Activated CD8-positive, alpha-beta T cell treated with anti-CD3 and anti-CD28 coated beads for 36 hours (primary cell): Measurements from ENCODE around the gene ANAPC2. TPM values are rescaled to one million over a fixed set of nuclear protein-coding genes. Genes with fewer than 3 reads are reported as not detected.
A peak's percentile ranks its signal among the peaks of the same experiment; 100 is the strongest.

ENCODE experiments used
- ATAC-seq: fragments of 200-7000 bp; cut with Tn5 transposase; one replicate; pipeline ENCODE4 v1.10.0; 2021; ENCODE audit warnings: mild to moderate bottlenecking, moderate library complexity
- CTCF ChIA-PET: fragments of 350-600 bp; sonication (Branson Sonifier 250); formaldehyde crosslinking; loops from one replicate; lab custom pipeline; 2021; ENCODE audit warnings: antibody characterized with exemption; lab: Charles Lee
- POLR2A ChIA-PET: fragments of 350-600 bp; sonication (Branson Sonifier 250); formaldehyde crosslinking; loops from one replicate; lab custom pipeline; 2021; ENCODE audit warnings: antibody characterized with exemption; lab: Charles Lee
- DNase-seq: peaks from one replicate; pipeline ENCODE4 v3.0.0-alpha.2; 2020
- H3K27ac Mint-ChIP-seq: one replicate; pipeline ENCODE4 v1.8.0; 2021; ENCODE audit warnings: mild to moderate bottlenecking, mixed read lengths
- H3K27me3 Mint-ChIP-seq: one replicate; pipeline ENCODE4 v1.8.0; 2021; ENCODE audit warnings: mixed read lengths
- H3K36me3 Mint-ChIP-seq: one replicate; pipeline ENCODE4 v1.8.0; 2021; ENCODE audit warnings: low read depth, mixed read lengths
- H3K4me1 Mint-ChIP-seq: one replicate; pipeline ENCODE4 v1.8.0; 2021; ENCODE audit warnings: low read depth, mixed read lengths
- H3K4me3 Mint-ChIP-seq: one replicate; pipeline ENCODE4 v1.8.0; 2021; ENCODE audit warnings: mild to moderate bottlenecking, moderate library complexity, mixed read lengths
- H3K9me3 Mint-ChIP-seq: one replicate; pipeline ENCODE4 v1.8.0; 2021; ENCODE audit warnings: mixed read lengths
- intact Hi-C: fragments of 100-400 bp; cut with micrococcal nuclease; formaldehyde crosslinking; loops from one replicate; pipeline ENCODE4 v1.10.0; 2022
- total RNA-seq, 2 experiments: library from RNA; stranded (reverse); gene quantifications; one replicate each; pipeline ENCODE4 v1.2.3, GENCODE V29; 2021
- TF ChIP-seq, protein P1 (sequence below): fragments of 200-600 bp; IDR thresholded peaks from one replicate; pipeline ENCODE4 v1.8.0; 2022; ENCODE audit warnings: antibody characterized with exemption, mild to moderate bottlenecking

Gene ANAPC2
- total RNA-seq, 2 experiments from 2014 or later, result 38.6 to 39.6 TPM

GRCh38 chr9:137228968-137229896 lies 40.9 kb upstream of the ANAPC2 start:
- TF ChIP-seq, protein P1, sequence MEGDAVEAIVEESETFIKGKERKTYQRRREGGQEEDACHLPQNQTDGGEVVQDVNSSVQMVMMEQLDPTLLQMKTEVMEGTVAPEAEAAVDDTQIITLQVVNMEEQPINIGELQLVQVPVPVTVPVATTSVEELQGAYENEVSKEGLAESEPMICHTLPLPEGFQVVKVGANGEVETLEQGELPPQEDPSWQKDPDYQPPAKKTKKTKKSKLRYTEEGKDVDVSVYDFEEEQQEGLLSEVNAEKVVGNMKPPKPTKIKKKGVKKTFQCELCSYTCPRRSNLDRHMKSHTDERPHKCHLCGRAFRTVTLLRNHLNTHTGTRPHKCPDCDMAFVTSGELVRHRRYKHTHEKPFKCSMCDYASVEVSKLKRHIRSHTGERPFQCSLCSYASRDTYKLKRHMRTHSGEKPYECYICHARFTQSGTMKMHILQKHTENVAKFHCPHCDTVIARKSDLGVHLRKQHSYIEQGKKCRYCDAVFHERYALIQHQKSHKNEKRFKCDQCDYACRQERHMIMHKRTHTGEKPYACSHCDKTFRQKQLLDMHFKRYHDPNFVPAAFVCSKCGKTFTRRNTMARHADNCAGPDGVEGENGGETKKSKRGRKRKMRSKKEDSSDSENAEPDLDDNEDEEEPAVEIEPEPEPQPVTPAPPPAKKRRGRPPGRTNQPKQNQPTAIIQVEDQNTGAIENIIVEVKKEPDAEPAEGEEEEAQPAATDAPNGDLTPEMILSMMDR, result no peak
- no peak for DNase-seq
- Mint-ChIP-seq H3K4me1 (peaks cover 4% of the 10 kb centered on the region), H3K27me3 (peaks cover 3% of the 10 kb centered on the region), H3K4me3 (no peak overlapping the region), H3K27ac (no peak overlapping the region), H3K9me3 (no peaks in the 10 kb centered on the region), H3K36me3 (no peaks in the 10 kb centered on the region)
- no peak for ATAC-seq
- ChIA-PET POLR2A (interaction anchor here (1.2 to 2.3 kb wide), 2 partner anchors 9 to 11 kb away, joined by 3 to 8 read pairs; partner anchors contain the start of gene TUBB4B), CTCF (interaction anchor here (1.1 to 2.4 kb wide), 4 partner anchors 11 to 183 kb away, joined by 3 to 11 read pairs (median 4); partner anchors contain the start of genes NPDC1 and TUBB4B)
- intact Hi-C loops, result loop anchor here (5.0 kb wide), 1 partner anchor 107 kb away; no protein-coding TSS in a partner anchor

DNA sequence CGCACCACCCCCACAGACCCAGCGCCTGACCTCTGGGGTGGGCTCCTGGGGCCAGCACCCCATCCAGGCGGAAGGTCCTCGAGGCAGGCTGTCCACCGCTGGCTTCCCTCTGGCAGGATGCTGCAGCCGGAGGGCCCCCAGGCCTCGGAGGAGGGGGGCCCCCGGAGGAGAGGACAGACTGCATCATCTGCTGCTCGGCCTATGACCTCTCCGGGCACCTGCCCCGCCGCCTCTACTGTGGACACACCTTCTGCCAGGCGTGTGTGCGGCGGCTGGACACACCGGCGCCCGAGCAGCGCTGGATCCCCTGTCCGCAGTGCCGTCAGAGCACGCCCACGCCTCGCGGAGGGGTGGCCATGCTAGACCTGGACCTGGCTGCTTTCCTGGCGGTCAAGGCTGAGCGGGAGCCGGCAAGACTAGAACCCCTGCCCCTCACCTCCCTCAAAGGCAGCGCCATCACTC lies 40.2 kb upstream of the ANAPC2 start:
- ATAC-seq (no peak), DNase-seq (no peak)
- Mint-ChIP-seq H3K4me1 (peaks cover 7% of the 10 kb centered on the region), H3K4me3 (no peak overlapping the region), H3K36me3 (no peaks in the 10 kb centered on the region), H3K27ac (no peak overlapping the region), H3K27me3 (peaks cover 3% of the 10 kb centered on the region), H3K9me3 (no peaks in the 10 kb centered on the region)
- TF ChIP-seq, protein P1, result no peak
- intact Hi-C loops, result loop anchor here (5.0 kb wide), 1 partner anchor 106 kb away; no protein-coding TSS in a partner anchor
- POLR2A ChIA-PET, result interaction anchor here (1.2 kb wide), 1 partner anchor 10 kb away, joined by 3 read pairs; no protein-coding TSS in a partner anchor
- CTCF ChIA-PET, result interaction anchor here (0.8 to 8.9 kb wide), 5 partner anchors 8 to 133 kb away, joined by 3 to 58 read pairs (median 11); partner anchors contain the start of gene TUBB4B

DNA sequence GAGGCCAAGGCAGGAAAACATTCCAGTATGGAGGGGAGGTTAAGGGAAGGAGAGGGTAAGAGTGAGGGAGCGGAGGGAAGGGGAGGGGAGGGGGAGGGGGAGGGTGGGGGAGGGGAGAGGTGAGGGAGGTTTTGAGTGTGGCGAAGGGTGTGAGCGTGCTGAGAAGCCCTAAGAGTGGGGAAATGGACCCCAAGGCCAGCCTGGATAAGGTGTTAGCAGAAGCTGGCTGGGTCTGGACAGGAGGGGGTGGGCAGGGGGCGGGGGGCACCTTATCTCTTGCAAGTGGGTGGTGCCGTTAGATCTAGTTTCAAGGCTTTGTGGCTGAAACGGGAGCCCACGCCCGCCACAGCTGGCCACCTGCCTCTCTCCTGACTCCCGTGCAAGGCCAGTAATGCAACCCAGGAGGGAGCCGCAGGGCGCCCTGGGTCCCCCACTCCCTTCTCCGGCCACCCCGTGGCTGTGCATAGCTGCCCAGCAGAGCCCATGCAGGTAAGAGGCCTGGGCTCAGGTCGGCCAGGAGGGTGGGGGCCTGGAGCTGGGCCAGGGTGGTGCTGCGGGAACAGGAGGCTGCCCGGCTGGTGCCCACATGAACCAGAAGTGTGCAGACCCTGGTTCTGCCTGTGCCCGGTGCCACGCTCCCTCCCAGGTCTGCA lies 39.6 kb upstream of the ANAPC2 start:
- intact Hi-C loops, result loop anchor here (5.0 kb wide), 1 partner anchor 106 kb away; no protein-coding TSS in a partner anchor
- ATAC-seq (no peak), DNase-seq (no peak)
- POLR2A ChIA-PET, result interaction anchor here (1.2 to 1.9 kb wide), 2 partner anchors 11 to 113 kb away, joined by 3 to 4 read pairs; no protein-coding TSS in a partner anchor
- TF ChIP-seq, protein P1, result no peak
- peaks cover 8% of the 10 kb centered on the region for H3K4me1 Mint-ChIP-seq
- CTCF ChIA-PET, result interaction anchor here (0.6 to 8.9 kb wide), 17 partner anchors 8 to 198 kb away, joined by 3 to 58 read pairs (median 5); partner anchors contain the start of genes ANAPC2, NPDC1, SSNA1 and TUBB4B
- H3K27ac Mint-ChIP-seq, result no peak overlapping the region
- H3K36me3 Mint-ChIP-seq, result no peaks in the 10 kb centered on the region
- H3K9me3 Mint-ChIP-seq, result no peaks in the 10 kb centered on the region
- no peak overlapping the region for H3K4me3 Mint-ChIP-seq
- H3K27me3 Mint-ChIP-seq, result peaks cover 3% of the 10 kb centered on the region

DNA sequence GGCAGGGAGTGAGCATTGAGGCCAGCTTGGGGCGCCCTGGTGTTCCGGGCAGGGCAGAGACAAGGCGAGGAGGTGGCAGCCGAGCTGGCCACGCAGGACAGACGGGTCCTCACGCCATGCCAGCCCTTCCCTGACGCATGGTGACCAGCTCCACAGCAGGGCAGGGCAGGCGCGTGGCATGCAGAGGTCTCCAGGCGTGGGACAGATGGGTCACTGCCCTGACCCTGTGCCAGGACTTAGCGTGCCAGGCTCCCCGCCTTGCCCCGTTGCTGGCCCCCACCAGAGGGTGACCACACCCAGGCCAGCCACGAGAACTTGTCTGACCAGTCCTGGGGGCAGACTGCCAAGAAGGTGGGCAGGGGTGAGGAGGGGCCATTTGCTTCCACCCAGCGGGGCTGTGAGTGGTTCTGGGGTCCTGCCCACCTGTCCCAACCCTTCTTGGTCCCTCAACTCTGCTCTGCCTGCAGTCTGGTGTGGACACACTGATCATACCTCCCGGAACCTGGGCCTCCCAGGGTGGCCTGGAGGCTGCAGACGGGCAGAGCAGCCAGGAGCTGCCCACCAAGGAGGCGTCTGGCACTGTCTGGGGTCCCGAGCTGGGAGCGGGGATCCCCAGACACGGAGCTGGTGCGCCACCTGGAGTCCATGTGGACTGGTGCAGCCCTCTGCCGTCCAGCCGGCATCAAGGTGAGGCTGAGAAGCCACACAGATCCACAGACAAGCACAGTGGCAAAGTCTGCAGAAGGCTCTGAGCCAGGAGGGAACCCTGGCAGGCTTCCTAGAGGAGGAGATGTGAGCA lies 38.9 kb upstream of the ANAPC2 start, which contains the start of gene RNF224:
RNF224 (plus strand) TSS at position 449 of the 799 bp plus-strand sequence. CDS start 834 bp downstream, outside the sequence.
- ATAC-seq, result peak; percentile 42
- Mint-ChIP-seq H3K27ac (no peak within 1 kb of the TSS), H3K36me3 (no peaks in the 10 kb centered on the region), H3K4me1 (peaks cover 9% of the 10 kb centered on the region), H3K4me3 (no peak within 1 kb of the TSS), H3K27me3 (peaks cover 3% of the 10 kb centered on the region), H3K9me3 (no peaks in the 10 kb centered on the region)
- TF ChIP-seq, protein P1, result peak; percentile 92
- CTCF ChIA-PET, result interaction anchor here (0.6 to 8.9 kb wide), 23 partner anchors 9 to 198 kb away, joined by 3 to 58 read pairs (median 5); partner anchors contain the start of genes ANAPC2, NPDC1, SSNA1 and TUBB4B
- intact Hi-C loops, result loop anchor here (5.0 kb wide), 1 partner anchor 105 kb away; no protein-coding TSS in a partner anchor
- POLR2A ChIA-PET, result interaction anchor here (0.7 to 1.9 kb wide), 3 partner anchors 22 to 112 kb away, joined by 3 to 5 read pairs (median 4); partner anchors contain the start of genes NDOR1 and TMEM203
- DNase-seq, result peak; percentile 90
